ENCODE data around the gene GTF2E1.

DNA sequence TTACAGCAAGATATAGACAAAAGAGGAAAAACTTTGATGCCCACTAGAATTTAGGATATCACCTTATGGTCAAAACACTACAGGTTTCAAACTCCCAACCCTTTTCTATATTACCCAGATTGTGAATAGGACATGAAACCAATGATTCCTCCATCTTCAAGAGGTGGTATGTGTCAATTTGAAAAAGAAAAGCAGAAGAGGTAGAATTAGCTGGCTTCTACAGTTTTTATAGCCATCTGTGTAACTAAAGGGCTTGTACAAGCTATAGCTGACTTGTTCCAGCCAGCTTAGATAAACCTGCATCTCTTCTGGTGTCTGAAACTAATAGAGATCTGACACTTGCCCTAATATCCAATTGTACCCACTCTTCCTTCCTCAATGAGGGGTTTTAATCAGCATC is 35.6 kb upstream of the GTF2E1 start:
- TF ChIP-seq, protein P1, sequence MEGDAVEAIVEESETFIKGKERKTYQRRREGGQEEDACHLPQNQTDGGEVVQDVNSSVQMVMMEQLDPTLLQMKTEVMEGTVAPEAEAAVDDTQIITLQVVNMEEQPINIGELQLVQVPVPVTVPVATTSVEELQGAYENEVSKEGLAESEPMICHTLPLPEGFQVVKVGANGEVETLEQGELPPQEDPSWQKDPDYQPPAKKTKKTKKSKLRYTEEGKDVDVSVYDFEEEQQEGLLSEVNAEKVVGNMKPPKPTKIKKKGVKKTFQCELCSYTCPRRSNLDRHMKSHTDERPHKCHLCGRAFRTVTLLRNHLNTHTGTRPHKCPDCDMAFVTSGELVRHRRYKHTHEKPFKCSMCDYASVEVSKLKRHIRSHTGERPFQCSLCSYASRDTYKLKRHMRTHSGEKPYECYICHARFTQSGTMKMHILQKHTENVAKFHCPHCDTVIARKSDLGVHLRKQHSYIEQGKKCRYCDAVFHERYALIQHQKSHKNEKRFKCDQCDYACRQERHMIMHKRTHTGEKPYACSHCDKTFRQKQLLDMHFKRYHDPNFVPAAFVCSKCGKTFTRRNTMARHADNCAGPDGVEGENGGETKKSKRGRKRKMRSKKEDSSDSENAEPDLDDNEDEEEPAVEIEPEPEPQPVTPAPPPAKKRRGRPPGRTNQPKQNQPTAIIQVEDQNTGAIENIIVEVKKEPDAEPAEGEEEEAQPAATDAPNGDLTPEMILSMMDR (conservative IDR thresholded peaks at IDR 0.05): no peak
- no peak for TF ChIP-seq EZH2 (IDR thresholded peaks at IDR 0.05; ENCODE audit: low read depth)

All from PC-9 (cell line).